Loucy (cell line): Measurements from ENCODE around the gene FTO.

Experiments
- EZH2phosphoT487 ChIP-seq: fragments of 200-600 bp; IDR thresholded peaks from 2 replicates; pipeline ENCODE4 v1.6.1; 2018; ENCODE audit warnings: antibody characterized with exemption, mild to moderate bottlenecking, moderate library complexity, borderline replicate concordance
- TF ChIP-seq, protein P1 (sequence below): fragments of 200-600 bp; sonication (generic); conservative IDR thresholded peaks from 2 replicates; pipeline ENCODE4 v1.5.1; 2014; ENCODE audit warnings: mild to moderate bottlenecking, antibody characterized with exemption, low read length

DNA sequence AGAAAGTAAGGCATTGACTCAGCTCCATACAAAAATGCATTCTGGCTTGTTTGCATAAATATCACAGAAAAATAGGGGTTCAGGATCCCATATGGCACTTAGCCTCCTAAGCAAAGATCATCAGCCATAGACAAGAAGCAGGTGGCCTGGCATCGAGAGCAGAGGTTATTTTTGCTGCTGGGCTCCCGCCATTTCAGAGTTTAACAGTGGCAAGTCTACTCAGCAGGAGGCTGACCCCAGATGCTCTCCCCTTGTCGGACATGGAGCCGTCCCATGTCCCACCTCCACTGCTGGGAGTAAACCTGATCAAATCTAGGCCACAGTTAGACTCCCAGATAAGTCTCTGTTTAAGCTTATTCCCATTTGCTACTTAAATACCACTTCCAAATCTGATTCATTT is 269.1 kb downstream of the FTO start:
- TF ChIP-seq, protein P1, sequence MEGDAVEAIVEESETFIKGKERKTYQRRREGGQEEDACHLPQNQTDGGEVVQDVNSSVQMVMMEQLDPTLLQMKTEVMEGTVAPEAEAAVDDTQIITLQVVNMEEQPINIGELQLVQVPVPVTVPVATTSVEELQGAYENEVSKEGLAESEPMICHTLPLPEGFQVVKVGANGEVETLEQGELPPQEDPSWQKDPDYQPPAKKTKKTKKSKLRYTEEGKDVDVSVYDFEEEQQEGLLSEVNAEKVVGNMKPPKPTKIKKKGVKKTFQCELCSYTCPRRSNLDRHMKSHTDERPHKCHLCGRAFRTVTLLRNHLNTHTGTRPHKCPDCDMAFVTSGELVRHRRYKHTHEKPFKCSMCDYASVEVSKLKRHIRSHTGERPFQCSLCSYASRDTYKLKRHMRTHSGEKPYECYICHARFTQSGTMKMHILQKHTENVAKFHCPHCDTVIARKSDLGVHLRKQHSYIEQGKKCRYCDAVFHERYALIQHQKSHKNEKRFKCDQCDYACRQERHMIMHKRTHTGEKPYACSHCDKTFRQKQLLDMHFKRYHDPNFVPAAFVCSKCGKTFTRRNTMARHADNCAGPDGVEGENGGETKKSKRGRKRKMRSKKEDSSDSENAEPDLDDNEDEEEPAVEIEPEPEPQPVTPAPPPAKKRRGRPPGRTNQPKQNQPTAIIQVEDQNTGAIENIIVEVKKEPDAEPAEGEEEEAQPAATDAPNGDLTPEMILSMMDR: no peak
- TF ChIP-seq EZH2phosphoT487: no peak
